Uterus (tissue), 2 donors: ENCODE results near the gene ITGB3BP.
"Not testable (repeated sequence)": the region's sequence is repeated elsewhere in the genome, so short reads cannot be mapped to it uniquely, and the experiment has no call there.

Source experiments
- CTCF ChIP-seq, 4 experiments: fragments of 200-600 bp in 2 of 4; fragments of 450-650 bp in 2 of 4; sonication (generic) in 2 of 4; IDR thresholded peaks; one replicate each; pipeline ENCODE4 v1.5.1; 2016 to 2019; ENCODE audit warnings: antibody characterized with exemption in 4 of 4, mild to moderate bottlenecking in 2 of 4, moderate library complexity in 1 of 4
- POLR2A ChIP-seq, 2 donors: fragments of 450-650 bp; IDR thresholded peaks; one replicate each; pipeline ENCODE4 v1.6.1; 2016; ENCODE audit warnings: antibody characterized with exemption in 2 of 2, mild to moderate bottlenecking in 1 of 2, moderate library complexity in 1 of 2

GRCh38 chr1:63420746-63421145 is 102.3 kb downstream of the ITGB3BP start:
- TF ChIP-seq CTCF, POLR2A (IDR thresholded peaks at IDR 0.05): not testable (repeated sequence)
